Vagina (tissue), 2 donors: ENCODE measurements around the gene ATXN1. TPM values are rescaled to one million over a fixed set of nuclear protein-coding genes. Genes with fewer than 3 reads are reported as not detected.

Experiments
- DNase-seq, 2 donors: peaks; one replicate each; pipeline ENCODE4 v3.0.0-alpha.2; 2017; ENCODE audit errors: extremely low spot score in 2 of 2
- H3K27ac ChIP-seq: fragments of 200-600 bp; sonication (generic); one replicate; pipeline ENCODE4 v1.5.1; 2019
- H3K27me3 ChIP-seq: fragments of 200-600 bp; sonication (generic); one replicate; pipeline ENCODE4 v1.5.1; 2019
- H3K36me3 ChIP-seq, 2 donors: fragments of 200-600 bp; sonication (generic); one replicate each; pipeline ENCODE4 v1.5.1; 2017 to 2019
- H3K4me1 ChIP-seq: fragments of 200-600 bp; sonication (generic); one replicate; pipeline ENCODE4 v1.5.1; 2019
- H3K4me3 ChIP-seq, 2 donors: fragments of 200-600 bp; sonication (generic); 1 replicate in 1 of 2; 2 replicates in 1 of 2; pipeline ENCODE4 v1.5.1; 2016 to 2019
- H3K9me3 ChIP-seq: fragments of 200-600 bp; sonication (generic); one replicate; pipeline ENCODE4 v1.5.1; 2019
- POLR2A ChIP-seq, 2 donors: fragments of 450-650 bp; IDR thresholded peaks; one replicate each; pipeline ENCODE4 v1.6.1; 2017; ENCODE audit warnings: antibody characterized with exemption in 2 of 2, mild to moderate bottlenecking in 2 of 2, moderate library complexity in 2 of 2
- POLR2AphosphoS5 ChIP-seq, 2 donors: sonication (generic); formaldehyde crosslinking; IDR thresholded peaks; one replicate each; pipeline ENCODE4 v1.9.0; 2017; ENCODE audit warnings: antibody characterized with exemption in 2 of 2, mild to moderate bottlenecking in 2 of 2, low read depth in 1 of 2; ENCODE audit not compliant: insufficient read depth in 1 of 2
- intact Hi-C: fragments of 100-400 bp; cut with DNase I; formaldehyde crosslinking; loops from one replicate; pipeline ENCODE4 v1.15.1; 2023
- total RNA-seq: library from RNA; depleted of rRNA; stranded (reverse); fragments of >200 nt; gene quantifications from one replicate; pipeline ENCODE4 v1.2.3, GENCODE V29; 2016
- TF ChIP-seq, protein P1 (sequence below), 3 experiments: fragments of 450-650 bp in 2 of 3; fragments of 200-600 bp in 1 of 3; sonication (generic) in 1 of 3; IDR thresholded peaks; one replicate each; pipeline ENCODE4 v1.5.1; 2017 to 2019; ENCODE audit warnings: antibody characterized with exemption in 3 of 3, mild to moderate bottlenecking in 2 of 3, moderate library complexity in 2 of 3

The ATXN1 gene
- total RNA-seq, 1 donor from 2014 or later = 43.2 TPM

DNA sequence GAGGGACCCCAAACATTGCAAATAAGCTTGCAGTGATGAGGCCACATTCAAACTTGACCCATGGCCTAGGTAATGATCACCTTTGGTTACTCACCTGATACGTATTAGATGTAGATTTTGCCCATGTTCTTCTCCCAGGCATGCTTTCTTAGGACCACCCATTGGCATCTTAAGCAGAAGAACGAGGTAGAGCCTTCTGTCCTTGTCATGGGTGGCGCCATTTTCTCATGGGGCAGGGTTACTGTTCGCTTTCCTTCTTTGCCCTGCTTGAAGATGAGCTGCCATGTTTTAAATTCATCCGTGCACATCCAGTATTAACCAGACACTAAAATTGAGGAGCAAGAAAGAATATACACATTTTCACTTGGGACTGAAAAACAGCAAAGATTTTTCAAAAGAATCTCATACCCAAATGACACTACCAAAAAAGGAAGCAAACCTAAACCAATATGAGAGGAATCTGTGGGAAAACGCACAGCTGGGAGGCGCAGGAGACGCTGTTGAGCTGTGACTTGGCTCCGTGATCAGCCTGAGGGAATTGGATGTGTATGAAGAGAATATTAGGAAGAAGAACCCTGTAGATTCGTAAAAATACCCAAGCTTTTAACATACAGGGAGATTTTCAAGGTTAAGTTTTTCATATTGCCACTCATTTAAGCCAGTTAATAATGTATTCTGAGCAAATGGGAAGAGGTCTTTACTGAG is 486.2 kb downstream of the ATXN1 start:
- Histone ChIP-seq H3K27me3 (no peaks in the 10 kb centered on the region), H3K4me1 (peaks cover 12% of the 10 kb centered on the region), H3K9me3 (no peaks in the 10 kb centered on the region), H3K27ac (no peak overlapping the region), H3K36me3 (no peaks in the 10 kb centered on the region), H3K4me3 (no peak overlapping the region)
- intact Hi-C loops = no loop called here
- DNase-seq = no peak
- no peak for TF ChIP-seq POLR2AphosphoS5 (IDR thresholded peaks at IDR 0.05; ENCODE audit: insufficient read depth in 1 of 2, low read depth in 1 of 2)
- TF ChIP-seq, protein P1, sequence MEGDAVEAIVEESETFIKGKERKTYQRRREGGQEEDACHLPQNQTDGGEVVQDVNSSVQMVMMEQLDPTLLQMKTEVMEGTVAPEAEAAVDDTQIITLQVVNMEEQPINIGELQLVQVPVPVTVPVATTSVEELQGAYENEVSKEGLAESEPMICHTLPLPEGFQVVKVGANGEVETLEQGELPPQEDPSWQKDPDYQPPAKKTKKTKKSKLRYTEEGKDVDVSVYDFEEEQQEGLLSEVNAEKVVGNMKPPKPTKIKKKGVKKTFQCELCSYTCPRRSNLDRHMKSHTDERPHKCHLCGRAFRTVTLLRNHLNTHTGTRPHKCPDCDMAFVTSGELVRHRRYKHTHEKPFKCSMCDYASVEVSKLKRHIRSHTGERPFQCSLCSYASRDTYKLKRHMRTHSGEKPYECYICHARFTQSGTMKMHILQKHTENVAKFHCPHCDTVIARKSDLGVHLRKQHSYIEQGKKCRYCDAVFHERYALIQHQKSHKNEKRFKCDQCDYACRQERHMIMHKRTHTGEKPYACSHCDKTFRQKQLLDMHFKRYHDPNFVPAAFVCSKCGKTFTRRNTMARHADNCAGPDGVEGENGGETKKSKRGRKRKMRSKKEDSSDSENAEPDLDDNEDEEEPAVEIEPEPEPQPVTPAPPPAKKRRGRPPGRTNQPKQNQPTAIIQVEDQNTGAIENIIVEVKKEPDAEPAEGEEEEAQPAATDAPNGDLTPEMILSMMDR (IDR thresholded peaks at IDR 0.05) = no peak
- TF ChIP-seq POLR2A (IDR thresholded peaks at IDR 0.05) = no peak

DNA sequence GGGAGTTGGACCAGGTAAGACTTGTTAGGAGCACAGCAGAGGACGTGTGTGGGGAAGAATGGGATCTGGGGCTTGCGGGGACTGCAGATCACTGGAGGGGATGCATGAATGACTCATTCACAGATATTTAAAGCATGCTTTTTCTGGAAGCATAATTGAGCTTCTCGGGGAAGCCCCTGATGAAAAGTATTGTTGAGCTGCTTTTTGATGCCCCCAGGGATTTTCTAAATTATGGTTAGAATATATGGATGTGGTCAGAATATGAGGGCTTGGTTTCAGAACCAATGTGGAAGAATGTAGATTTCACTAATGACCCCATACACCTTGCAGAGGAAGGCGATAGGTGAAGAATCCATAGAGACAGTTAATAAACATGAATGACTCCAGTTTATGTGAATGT is 486.8 kb downstream of the ATXN1 start:
- H3K27ac ChIP-seq = no peak overlapping the region
- peaks cover 12% of the 10 kb centered on the region for H3K4me1 ChIP-seq
- intact Hi-C loops = no loop called here
- no peaks in the 10 kb centered on the region for H3K36me3 ChIP-seq
- H3K9me3 ChIP-seq = no peaks in the 10 kb centered on the region
- DNase-seq = no peak
- no peaks in the 10 kb centered on the region for H3K27me3 ChIP-seq
- H3K4me3 ChIP-seq = no peak overlapping the region
- TF ChIP-seq, protein P1 (IDR thresholded peaks at IDR 0.05) = no peak
- no peak for TF ChIP-seq POLR2A (IDR thresholded peaks at IDR 0.05)
- TF ChIP-seq POLR2AphosphoS5 (IDR thresholded peaks at IDR 0.05; ENCODE audit: insufficient read depth in 1 of 2, low read depth in 1 of 2) = no peak

DNA sequence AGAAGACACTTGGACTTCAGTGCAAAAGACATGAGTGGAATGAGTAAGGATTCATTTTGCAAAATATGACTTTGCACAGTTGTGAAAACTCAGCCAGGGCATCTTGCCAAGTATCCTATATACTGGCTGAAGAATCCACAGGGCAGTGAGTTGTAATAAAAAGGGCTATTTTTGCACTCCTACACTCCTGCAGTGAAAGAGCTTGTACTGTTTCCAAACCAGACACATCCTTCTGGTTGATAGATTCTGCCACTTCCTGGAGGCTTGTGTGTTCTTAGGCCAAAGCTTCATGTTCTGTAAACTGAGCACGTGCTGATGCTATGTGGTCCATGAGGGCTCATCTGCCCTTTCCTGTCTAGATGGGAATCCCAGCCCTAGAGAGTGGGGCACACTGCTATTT is 488.0 kb downstream of the ATXN1 start:
- no peak overlapping the region for H3K27ac ChIP-seq
- no peak for DNase-seq
- no peak overlapping the region for H3K4me3 ChIP-seq
- H3K27me3 ChIP-seq = no peaks in the 10 kb centered on the region
- intact Hi-C loops = no loop called here
- TF ChIP-seq POLR2A (IDR thresholded peaks at IDR 0.05) (no peak), POLR2AphosphoS5 (IDR thresholded peaks at IDR 0.05; ENCODE audit: insufficient read depth in 1 of 2, low read depth in 1 of 2) (no peak)
- TF ChIP-seq, protein P1 (IDR thresholded peaks at IDR 0.05) = no peak
- no peaks in the 10 kb centered on the region for H3K36me3 ChIP-seq
- H3K4me1 ChIP-seq = peaks cover 12% of the 10 kb centered on the region
- no peaks in the 10 kb centered on the region for H3K9me3 ChIP-seq

DNA sequence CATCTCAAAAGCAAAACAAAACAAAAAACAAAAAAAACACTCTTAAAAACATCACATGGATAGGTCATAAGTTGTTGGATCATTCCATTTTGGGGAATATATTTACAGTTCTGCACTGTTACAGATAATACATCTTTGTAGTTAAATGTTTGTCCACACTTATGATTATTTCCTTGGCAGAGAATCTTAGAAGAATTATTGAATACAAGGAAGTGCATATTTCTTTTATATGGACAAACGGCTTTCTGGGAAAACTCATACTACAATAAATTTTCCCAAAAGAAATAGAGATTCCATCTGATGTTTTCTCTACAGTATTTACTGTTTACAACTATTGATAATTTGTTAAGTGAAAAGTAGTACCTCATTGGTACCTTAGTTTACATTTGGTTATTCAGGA is 489.1 kb downstream of the ATXN1 start:
- Histone ChIP-seq H3K27me3 (no peaks in the 10 kb centered on the region), H3K9me3 (no peaks in the 10 kb centered on the region), H3K4me3 (no peak overlapping the region), H3K36me3 (no peaks in the 10 kb centered on the region), H3K4me1 (peaks cover 4% of the 10 kb centered on the region), H3K27ac (no peak overlapping the region)
- no peak for DNase-seq
- intact Hi-C loops = no loop called here
- TF ChIP-seq, protein P1 (IDR thresholded peaks at IDR 0.05) = no peak
- TF ChIP-seq POLR2A (IDR thresholded peaks at IDR 0.05) (no peak), POLR2AphosphoS5 (IDR thresholded peaks at IDR 0.05; ENCODE audit: insufficient read depth in 1 of 2, low read depth in 1 of 2) (no peak)

DNA sequence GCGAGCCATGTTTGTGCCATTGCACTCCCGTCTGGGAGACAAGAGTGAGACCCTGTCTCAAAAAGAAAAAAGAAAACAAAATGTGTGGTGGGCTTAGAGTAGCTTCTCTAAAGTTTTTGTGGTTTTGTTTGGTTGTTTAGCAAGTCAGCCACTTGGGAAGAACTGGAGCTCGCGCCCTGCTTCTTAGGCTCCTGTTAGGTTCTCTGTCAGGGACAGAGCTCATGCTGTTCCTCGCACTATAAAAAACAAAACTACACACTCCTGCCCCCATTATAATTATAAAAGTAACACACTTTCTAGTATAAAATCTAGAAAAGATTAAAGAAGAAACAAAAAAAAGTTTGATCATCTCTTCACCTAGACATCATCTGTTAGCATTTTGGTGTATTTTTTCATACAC is 489.8 kb downstream of the ATXN1 start:
- no peak for DNase-seq
- no peaks in the 10 kb centered on the region for H3K36me3 ChIP-seq
- no peak overlapping the region for H3K27ac ChIP-seq
- H3K4me3 ChIP-seq = no peak overlapping the region
- H3K9me3 ChIP-seq = no peaks in the 10 kb centered on the region
- H3K4me1 ChIP-seq = no peaks in the 10 kb centered on the region
- no peak for TF ChIP-seq POLR2A (IDR thresholded peaks at IDR 0.05)
- TF ChIP-seq, protein P1 (IDR thresholded peaks at IDR 0.05) = no peak
- no peak for TF ChIP-seq POLR2AphosphoS5 (IDR thresholded peaks at IDR 0.05; ENCODE audit: insufficient read depth in 1 of 2, low read depth in 1 of 2)
- intact Hi-C loops = no loop called here
- H3K27me3 ChIP-seq = no peaks in the 10 kb centered on the region
